Gastrocnemius medialis (tissue), 4 donors: ENCODE results near the gene CFAP45. TPM values are rescaled to one million over a fixed set of nuclear protein-coding genes. Genes with fewer than 3 reads are reported as not detected.

ENCODE experiments used
- ATAC-seq, 2 donors: fragments of 150-250 bp; one replicate each; pipeline ENCODE4 v1.9.1; 2016
- DNase-seq, 2 donors: peaks; one replicate each; pipeline ENCODE4 v3.0.0-alpha.2; 2019
- H3K27ac ChIP-seq, 4 donors: fragments of 200-600 bp; sonication (generic); 1 replicate in 1 of 4; 2 replicates in 3 of 4; pipeline ENCODE4 v1.5.1; 2016 to 2018; ENCODE audit warnings: mild to moderate bottlenecking in 2 of 4, moderate library complexity in 1 of 4
- H3K27me3 ChIP-seq, 3 donors: fragments of 200-600 bp; sonication (generic) in 2 of 3; 1 replicate in 1 of 3; 2 replicates in 2 of 3; pipeline versions ENCODE4 v1.5.1 to v1.6.0; 2016 to 2019; ENCODE audit warnings: mild to moderate bottlenecking in 1 of 3, moderate library complexity in 1 of 3
- H3K36me3 ChIP-seq, 2 donors: fragments of 200-600 bp; sonication (generic) in 1 of 2; one replicate each; pipeline ENCODE4 v1.5.1; 2017 to 2018
- H3K4me1 ChIP-seq, 2 donors: fragments of 200-600 bp; sonication (generic) in 1 of 2; one replicate each; pipeline ENCODE4 v1.5.1; 2016 to 2017; ENCODE audit warnings: mild to moderate bottlenecking in 2 of 2
- H3K4me3 ChIP-seq, 4 donors: fragments of 200-600 bp; sonication (generic) in 3 of 4; 1 replicate in 1 of 4; 2 replicates in 3 of 4; pipeline ENCODE4 v1.5.1; 2016 to 2019; ENCODE audit warnings: mild to moderate bottlenecking in 2 of 4
- H3K9me3 ChIP-seq, 3 donors: fragments of 200-600 bp; sonication (generic) in 2 of 3; 1 replicate in 1 of 3; 2 replicates in 2 of 3; pipeline ENCODE4 v1.5.1; 2016 to 2019
- CTCF ChIP-seq, 5 experiments: fragments of 450-650 bp in 3 of 5; fragments of 200-600 bp in 2 of 5; sonication (generic) in 2 of 5; IDR thresholded peaks in 4 of 5; conservative IDR thresholded peaks in 1 of 5; 1 replicate in 4 of 5; 2 replicates in 1 of 5; pipeline ENCODE4 v1.5.1; 2016 to 2019; ENCODE audit warnings: antibody characterized with exemption in 5 of 5, mild to moderate bottlenecking in 3 of 5, moderate library complexity in 3 of 5
- POLR2A ChIP-seq, 2 donors: fragments of 450-650 bp; IDR thresholded peaks; one replicate each; pipeline ENCODE4 v1.6.1; 2017; ENCODE audit warnings: antibody characterized with exemption in 2 of 2, mild to moderate bottlenecking in 2 of 2, moderate library complexity in 2 of 2
- in situ Hi-C, 4 donors: fragments of 200-750 bp; cut with MboI; loops; one replicate each; pipeline versions ENCODE4 v1.15.0 to v1.8.0; 2017; ENCODE audit warnings: low sequenced_read_pairs in 4 of 4
- intact Hi-C: fragments of 100-400 bp; cut with DNase I; formaldehyde crosslinking; loops from one replicate; pipeline ENCODE4 v1.15.1; 2023; ENCODE audit warnings: low total_unique reads
- total RNA-seq, 4 donors: library from RNA; depleted of rRNA; stranded (reverse); fragments of >200 nt; gene quantifications; one replicate each; pipeline versions ENCODE4 v1.1.0 to v1.2.3, GENCODE V29; 2016

Gene CFAP45
- total RNA-seq, 4 donors from 2014 or later = not detected

- intact Hi-C loops (no loop called here), in situ Hi-C loops (loop anchor here in 1 of 4 donors (10.0 kb wide), 1 partner anchor 62 kb away; no protein-coding TSS in a partner anchor)
- peaks cover 24 to 27% (median 24%) of the 10 kb centered on the region in 3 donors for H3K27me3 ChIP-seq
- H3K27ac ChIP-seq = no peak overlapping the region
- H3K9me3 ChIP-seq = no peaks in the 10 kb centered on the region
- H3K4me3 ChIP-seq = no peak overlapping the region
- DNase-seq (no peak), ATAC-seq (no peak)
- H3K4me1 ChIP-seq = peaks cover 0 to 15% of the 10 kb centered on the region in 2 donors
- no peak for TF ChIP-seq POLR2A (IDR thresholded peaks at IDR 0.05)
- no peak for TF ChIP-seq CTCF (IDR thresholded peaks at IDR 0.05 in 4 of 5, conservative IDR thresholded peaks at IDR 0.05 in 1 of 5)
- no peaks in the 10 kb centered on the region for H3K36me3 ChIP-seq
Observed at GRCh38 chr1:159942632-159943277, 42.8 kb upstream of the CFAP45 start.

- H3K27ac ChIP-seq = no peak overlapping the region
- ATAC-seq (no peak), DNase-seq (no peak)
- peaks cover 24 to 27% (median 24%) of the 10 kb centered on the region in 3 donors for H3K27me3 ChIP-seq
- H3K4me1 ChIP-seq = peaks cover 0 to 15% of the 10 kb centered on the region in 2 donors
- H3K9me3 ChIP-seq = no peaks in the 10 kb centered on the region
- intact Hi-C loops = no loop called here
- H3K36me3 ChIP-seq = no peaks in the 10 kb centered on the region
- in situ Hi-C loops = loop anchor here in 1 of 4 donors (10.0 kb wide), 1 partner anchor 63 kb away; no protein-coding TSS in a partner anchor
- no peak overlapping the region for H3K4me3 ChIP-seq
- no peak for TF ChIP-seq POLR2A (IDR thresholded peaks at IDR 0.05)
- no peak for TF ChIP-seq CTCF (IDR thresholded peaks at IDR 0.05 in 4 of 5, conservative IDR thresholded peaks at IDR 0.05 in 1 of 5)
Observed at GRCh38 chr1:159941591-159942560, 41.9 kb upstream of the CFAP45 start.

GRCh38 chr1:159941141-159941540, 41.2 kb upstream of the CFAP45 start:
- TF ChIP-seq POLR2A (IDR thresholded peaks at IDR 0.05) (no peak), CTCF (IDR thresholded peaks at IDR 0.05 in 4 of 5, conservative IDR thresholded peaks at IDR 0.05 in 1 of 5) (no peak)
- no peak for ATAC-seq

GRCh38 chr1:159940006-159940620, 40.1 kb upstream of the CFAP45 start:
- in situ Hi-C loops (loop anchor here in 1 of 4 donors (10.0 kb wide), 1 partner anchor 65 kb away; no protein-coding TSS in a partner anchor), intact Hi-C loops (no loop called here)

More at GRCh38 chr1:159941141-159941540, 41.2 kb upstream of the CFAP45 start:
- Histone ChIP-seq H3K4me1 (peaks cover 0 to 15% of the 10 kb centered on the region in 2 donors), H3K9me3 (no peaks in the 10 kb centered on the region), H3K27me3 (peaks cover 24 to 27% (median 24%) of the 10 kb centered on the region in 3 donors), H3K27ac (no peak overlapping the region), H3K4me3 (no peak overlapping the region), H3K36me3 (no peaks in the 10 kb centered on the region)
- intact Hi-C loops = no loop called here
- no peak for DNase-seq
- in situ Hi-C loops = loop anchor here in 1 of 4 donors (10.0 kb wide), 1 partner anchor 64 kb away; no protein-coding TSS in a partner anchor

More at GRCh38 chr1:159940006-159940620, 40.1 kb upstream of the CFAP45 start:
- Histone ChIP-seq H3K27ac (no peak overlapping the region), H3K4me3 (no peak overlapping the region), H3K27me3 (peaks cover 22 to 25% (median 23%) of the 10 kb centered on the region in 3 donors), H3K4me1 (peaks cover 0 to 5% of the 10 kb centered on the region in 2 donors), H3K9me3 (no peaks in the 10 kb centered on the region), H3K36me3 (no peaks in the 10 kb centered on the region)
- TF ChIP-seq CTCF (IDR thresholded peaks at IDR 0.05 in 4 of 5, conservative IDR thresholded peaks at IDR 0.05 in 1 of 5) (no peak), POLR2A (IDR thresholded peaks at IDR 0.05) (no peak)
- no peak for ATAC-seq
- DNase-seq = no peak
